ENCODE results near the gene FOXS1. TPM values are rescaled to one million over a fixed set of nuclear protein-coding genes. Genes with fewer than 3 reads are reported as not detected.

Gene FOXS1
- total RNA-seq, 2 donors from 2014 or later: not detected

DNA sequence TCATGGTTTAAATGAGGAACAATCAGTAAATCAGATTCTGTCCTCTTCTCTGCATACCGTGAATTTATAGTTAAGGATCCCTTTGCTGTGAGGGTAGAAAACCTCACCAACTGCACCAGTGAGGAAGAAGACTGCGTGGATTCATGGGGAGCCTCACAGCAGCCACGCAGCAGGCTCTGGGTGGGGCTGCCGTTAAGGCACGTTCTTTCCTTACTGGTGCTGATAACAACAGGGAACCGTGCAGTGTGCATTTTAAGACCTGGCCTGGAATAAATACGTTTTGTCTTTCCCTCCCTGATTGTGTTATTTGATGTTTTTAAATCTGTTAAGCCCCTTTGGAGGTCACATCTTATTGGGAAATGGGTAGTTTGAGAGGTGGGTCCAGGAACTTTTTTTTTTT, 43.9 kb downstream of the FOXS1 start:
- H3K27me3 Mint-ChIP-seq (ENCODE audit: low read depth): no peaks in the 10 kb centered on the region
- no peaks in the 10 kb centered on the region for H3K9me3 Mint-ChIP-seq
- ATAC-seq (replicated peaks in 1 of 2): no peak
- peaks cover 4% of the 10 kb centered on the region for H3K4me1 Mint-ChIP-seq (ENCODE audit: low read depth)
- H3K27ac Mint-ChIP-seq: no peak overlapping the region
- H3K4me3 Mint-ChIP-seq: no peak overlapping the region
- H3K36me3 Mint-ChIP-seq (ENCODE audit: insufficient read depth in 2 of 2): peaks cover 13 to 51% of the 10 kb centered on the region in 2 donors
- DNase-seq: no peak

- no peak for ATAC-seq (replicated peaks in 1 of 2)
- H3K4me3 Mint-ChIP-seq: no peak overlapping the region
- no peak for DNase-seq
- no peaks in the 10 kb centered on the region for H3K27me3 Mint-ChIP-seq (ENCODE audit: low read depth)
- no peak overlapping the region for H3K27ac Mint-ChIP-seq
- H3K36me3 Mint-ChIP-seq (ENCODE audit: insufficient read depth in 2 of 2): peaks cover 17 to 55% of the 10 kb centered on the region in 2 donors
- no peaks in the 10 kb centered on the region for H3K9me3 Mint-ChIP-seq
- H3K4me1 Mint-ChIP-seq (ENCODE audit: low read depth): no peaks in the 10 kb centered on the region
Observed at GRCh38 chr20:31797364-31797763, 48.0 kb downstream of the FOXS1 start.

Other genes starting within 250 kb of the FOXS1 start
- gene ID1, start 240.3 kb downstream of the FOXS1 start, total RNA-seq: 1 to 10 TPM in 1 of 2 donors, under 1 TPM in 1; 0.84 to 2.0 TPM
- gene COX4I2, start 207.7 kb downstream of the FOXS1 start, total RNA-seq: not detected
- 100 to 1,000 TPM; 120 to 152 TPM for gene BCL2L1, start 122.7 kb downstream of the FOXS1 start, total RNA-seq
- 100 to 1,000 TPM; 114 to 132 TPM for gene TPX2, start 106.3 kb downstream of the FOXS1 start, total RNA-seq
- under 1 TPM; 0.49 to 0.53 TPM for gene MYLK2, start 26.2 kb downstream of the FOXS1 start, total RNA-seq
- not detected for gene DUSP15, start 24.9 kb upstream of the FOXS1 start, total RNA-seq
- not detected for gene TTLL9, start 25.0 kb upstream of the FOXS1 start, total RNA-seq
- gene PDRG1, start 106.4 kb upstream of the FOXS1 start, total RNA-seq: 10 to 100 TPM; 13.1 to 19.3 TPM
- not detected for gene XKR7, start 122.5 kb upstream of the FOXS1 start, total RNA-seq
- not detected for gene CCM2L, start 164.8 kb upstream of the FOXS1 start, total RNA-seq
- gene HCK, start 206.6 kb upstream of the FOXS1 start, total RNA-seq: 1 to 10 TPM in 1 of 2 donors, under 1 TPM in 1; 0.50 to 1.1 TPM